Pons (tissue), 1 donor: ENCODE results near the gene PPP1R7.

Experiments
- DNase-seq: peaks from one replicate; pipeline ENCODE4 v3.0.0-alpha.2; 2016; ENCODE audit warnings: low spot score

The PPP1R7 gene

DNA sequence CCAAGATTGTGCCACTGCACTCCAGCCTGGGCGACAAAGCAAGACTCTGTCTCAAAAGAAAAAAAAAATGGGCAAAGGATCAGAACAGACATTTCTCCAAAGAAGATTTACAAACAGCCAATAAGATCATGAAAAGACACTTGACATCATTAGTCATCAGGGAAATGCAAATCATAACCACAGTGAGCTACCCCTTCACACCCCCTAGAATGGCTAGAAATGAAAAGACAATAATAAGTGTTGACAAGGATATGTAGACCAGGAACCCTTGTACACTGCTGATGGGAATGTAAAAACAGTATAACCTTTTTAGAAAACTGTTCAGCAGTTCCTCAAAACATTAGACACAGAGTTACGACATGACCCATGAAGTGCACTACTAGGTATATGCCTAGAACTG lies 29.8 kb upstream of the PPP1R7 start:
- no peak for DNase-seq

DNA sequence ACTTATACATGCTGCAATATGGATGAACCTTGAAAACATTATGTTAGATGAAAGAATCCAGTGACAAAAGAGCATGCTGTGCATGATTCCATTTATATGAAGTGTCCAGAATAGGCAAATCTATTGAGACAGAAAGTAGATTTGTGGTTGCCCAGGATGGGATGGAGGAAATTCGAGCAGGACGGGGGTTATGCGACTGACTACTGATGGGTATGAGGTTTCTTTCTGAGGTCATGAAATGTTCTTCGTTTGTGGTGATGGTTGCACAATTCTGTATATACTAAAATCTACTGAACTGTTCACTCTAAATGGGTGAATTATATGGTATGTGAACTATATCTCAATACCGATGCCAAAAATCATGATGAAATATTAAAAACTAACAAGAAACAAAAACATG lies 29.3 kb upstream of the PPP1R7 start:
- no peak for DNase-seq

DNA sequence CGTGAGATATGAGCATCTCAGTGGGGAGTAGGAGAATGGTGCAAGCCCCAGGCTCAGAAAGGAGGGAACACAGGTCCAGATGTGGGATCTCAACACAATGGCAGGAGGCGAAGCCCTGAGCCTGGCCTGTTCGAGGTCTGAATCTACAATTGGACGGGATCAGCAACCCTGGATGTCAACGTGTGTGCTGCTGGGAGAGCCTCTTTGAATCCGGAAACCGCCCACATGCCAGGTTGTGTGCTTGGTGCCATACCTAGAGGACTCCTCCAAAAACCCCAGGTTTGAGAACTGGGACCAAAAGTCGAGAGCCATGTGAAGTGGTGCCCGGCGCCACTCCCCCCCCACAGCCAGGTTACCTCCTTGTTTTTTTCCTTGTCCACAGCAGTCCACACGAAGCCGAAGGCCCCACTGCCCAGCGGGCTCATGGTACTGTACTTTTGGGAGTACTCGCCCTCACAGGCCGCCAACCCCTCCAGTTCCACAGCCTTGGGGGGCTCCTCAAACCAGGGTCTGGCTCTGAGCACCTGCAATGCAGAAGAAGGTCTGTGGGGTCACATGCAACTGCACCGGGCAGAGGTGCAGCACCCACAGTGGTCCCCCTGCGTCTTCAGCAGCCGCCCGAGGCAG lies 27.8 kb upstream of the PPP1R7 start:
- DNase-seq: no peak

DNA sequence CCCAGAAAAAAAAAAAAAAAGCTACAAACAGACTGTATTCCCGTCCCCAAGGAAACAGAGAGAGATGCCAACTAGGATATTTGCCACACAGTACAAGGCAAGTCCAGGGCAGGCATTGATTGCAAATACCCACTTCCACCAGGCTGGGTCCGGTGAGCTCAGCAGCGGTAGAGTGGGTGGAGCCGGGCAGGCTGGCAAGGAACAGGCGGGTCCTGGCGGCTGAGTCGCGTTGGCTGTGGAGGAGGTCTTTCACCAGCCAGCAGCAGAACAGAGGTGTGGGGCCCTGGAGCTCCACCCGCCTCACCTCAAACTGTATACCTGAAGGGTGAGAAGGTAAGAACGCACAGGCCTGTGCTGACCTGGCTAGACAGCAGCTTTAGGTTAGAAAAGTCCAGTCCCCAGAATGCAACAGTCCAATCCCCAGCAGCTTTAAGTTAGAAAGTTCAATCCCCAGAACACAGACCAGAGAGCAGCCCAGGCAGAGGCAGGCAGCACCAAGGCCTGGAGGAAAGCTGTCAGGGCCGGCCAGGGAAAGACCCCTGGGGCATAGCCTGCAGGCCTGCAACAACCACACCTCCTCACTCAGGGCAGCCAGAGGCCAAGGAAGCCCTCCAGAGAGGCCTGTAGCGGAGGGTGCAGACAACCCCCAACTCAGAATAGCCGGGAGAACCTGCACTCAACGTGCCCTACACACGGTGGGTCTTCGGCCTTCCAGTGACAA lies 26.3 kb upstream of the PPP1R7 start:
- no peak for DNase-seq

DNA sequence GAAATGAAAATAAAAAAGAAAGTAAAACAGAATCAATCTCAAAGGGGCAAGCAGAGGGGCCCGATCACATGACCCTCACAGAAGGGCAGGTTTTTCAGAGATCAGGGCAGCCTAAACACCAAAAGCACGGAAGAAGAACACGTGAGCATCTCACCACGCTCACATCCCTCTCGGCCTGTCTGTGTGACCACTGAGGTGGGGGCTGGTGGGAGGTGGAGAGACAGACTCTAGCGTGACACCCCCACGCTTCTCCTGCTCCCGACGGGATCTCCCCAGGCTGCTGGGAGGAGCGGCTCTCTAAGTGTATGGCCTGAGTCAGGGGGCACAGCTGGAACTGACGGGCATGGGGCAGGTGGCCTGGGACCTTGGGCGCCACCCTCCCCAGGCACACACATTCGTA lies 24.6 kb upstream of the PPP1R7 start:
- no peak for DNase-seq

DNA sequence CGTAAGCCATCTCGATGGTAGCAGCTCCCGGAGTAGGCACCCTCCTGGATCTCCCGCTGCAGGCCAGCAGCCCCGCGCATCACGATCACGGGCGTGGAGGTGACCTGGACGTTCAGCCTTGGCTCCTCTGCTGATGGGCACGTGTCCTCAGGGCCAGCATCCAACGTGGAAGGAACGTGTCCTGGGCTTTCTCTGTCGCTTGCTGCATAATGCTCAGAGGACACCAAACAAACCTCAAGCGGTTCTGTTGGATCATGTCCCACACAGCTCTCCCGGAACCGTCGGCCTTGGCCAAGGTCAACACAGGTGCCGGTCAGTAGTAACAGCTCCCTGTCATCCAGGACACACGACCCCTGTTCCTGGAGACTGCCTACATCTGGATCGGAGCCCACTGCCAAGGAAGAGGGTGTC lies 24.1 kb upstream of the PPP1R7 start:
- DNase-seq: no peak

DNA sequence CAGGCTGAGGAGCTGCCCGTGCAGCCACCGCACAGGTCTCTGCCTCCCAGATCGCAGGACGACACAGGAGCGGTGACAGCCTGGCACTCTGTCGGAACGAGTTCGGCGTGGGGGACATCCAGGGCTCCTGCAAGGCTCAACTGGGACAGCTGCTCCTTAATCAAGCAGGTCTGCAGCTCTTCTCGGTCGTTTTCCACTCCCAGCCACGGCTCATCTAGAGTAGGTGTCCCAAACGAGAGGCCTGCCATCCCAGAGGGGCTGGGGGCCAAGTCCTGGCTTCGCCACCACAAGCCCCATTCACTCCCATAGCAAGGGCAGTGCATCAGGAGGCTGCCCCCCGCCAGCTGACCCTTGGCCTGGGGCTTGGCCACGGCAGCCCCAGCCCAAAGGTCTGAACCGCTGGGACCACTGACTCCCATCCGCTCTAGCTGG lies 23.5 kb upstream of the PPP1R7 start:
- DNase-seq: no peak

DNA sequence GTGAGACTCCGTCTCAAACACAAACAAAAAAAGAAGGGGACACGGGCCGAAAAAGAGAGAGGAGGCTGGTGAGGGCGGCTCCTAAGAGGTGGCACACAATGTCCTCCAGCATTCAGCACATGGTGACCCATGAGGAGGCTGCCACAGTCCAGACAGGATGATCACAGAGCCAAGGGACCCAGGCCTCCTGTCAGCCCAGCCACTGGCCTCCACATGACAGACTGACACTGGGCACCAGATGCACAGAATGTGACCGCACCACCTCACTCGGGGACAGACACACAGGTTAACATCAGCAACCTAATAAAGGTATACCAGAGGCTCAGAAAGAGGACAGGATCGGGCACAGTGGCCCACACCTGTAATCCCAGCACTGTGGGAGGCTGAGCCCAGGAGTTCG lies 22.0 kb upstream of the PPP1R7 start:
- no peak for DNase-seq

DNA sequence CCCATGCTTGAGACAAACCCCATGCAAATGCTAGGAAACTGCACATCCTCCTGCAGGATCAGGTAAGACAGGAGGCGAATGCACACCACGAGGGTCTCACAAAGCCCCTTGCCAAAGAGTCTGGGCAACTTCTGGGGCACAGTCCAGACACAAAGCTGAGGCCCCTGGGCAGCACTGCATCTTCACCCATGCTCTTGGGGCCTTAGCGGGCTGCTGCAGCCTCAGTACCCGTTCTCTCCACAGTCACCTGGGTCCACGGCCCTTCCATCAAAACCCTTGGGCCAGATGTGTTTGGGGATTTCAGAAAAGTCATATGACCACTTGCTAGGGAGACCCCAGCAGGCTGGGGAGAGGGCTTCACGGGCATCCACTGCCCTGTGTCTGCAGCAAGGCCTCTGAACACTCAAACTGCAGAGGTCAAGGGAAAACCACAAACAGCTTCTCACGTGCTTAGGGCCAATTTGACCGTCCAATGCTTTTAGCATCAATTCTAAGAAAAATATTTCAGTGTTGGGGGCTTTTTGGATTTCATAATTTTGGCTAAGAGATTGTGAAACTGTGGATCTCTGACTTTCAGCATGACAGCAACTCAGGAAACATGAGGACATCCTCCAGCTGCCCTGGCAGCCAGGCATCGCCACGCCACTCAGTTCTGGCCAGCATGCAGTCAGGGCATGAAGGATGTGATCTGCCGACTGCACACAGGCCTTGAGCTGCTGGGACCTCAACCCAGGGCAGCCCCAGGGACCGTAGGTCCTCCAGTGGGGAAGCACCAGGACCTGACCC lies 21.0 kb upstream of the PPP1R7 start:
- no peak for DNase-seq

DNA sequence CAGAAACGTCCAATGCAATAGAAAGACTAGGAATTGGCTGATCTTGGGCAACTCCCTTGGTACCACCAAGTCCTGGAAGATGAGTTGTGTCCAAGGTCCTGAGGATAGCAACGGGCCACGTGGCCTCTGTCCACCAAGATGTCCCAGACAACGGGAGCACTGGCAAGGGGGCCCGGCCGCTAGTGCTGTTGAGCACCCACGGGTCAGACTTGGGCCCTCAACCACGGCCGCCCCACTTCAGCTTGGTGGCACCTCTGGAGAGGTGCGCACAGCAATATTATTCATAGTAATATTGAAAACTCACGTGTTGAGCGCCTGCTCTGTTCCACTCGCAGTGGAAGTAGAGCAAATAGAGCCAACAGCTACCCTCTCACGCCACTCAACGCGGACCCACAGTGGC lies 20.0 kb upstream of the PPP1R7 start:
- DNase-seq: no peak

DNA sequence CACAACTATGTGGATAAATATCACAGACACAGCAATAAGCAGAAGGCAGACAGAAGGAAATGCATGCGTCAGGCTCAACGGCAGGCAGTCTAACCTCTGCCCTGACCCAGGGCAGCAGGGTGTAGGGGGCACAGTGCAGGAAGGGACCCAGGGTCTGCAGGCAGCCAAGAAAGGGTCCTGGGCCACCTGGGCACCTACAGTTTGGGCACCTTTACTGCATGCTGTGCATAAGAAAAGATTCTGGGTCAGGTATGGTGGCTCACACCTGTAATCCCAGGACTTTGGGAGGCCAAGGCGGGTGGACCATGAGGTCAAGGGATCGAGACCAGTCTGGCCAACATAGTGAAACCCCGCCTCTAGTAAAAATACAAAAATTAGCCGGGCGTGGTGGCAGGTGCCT lies 18.7 kb upstream of the PPP1R7 start:
- DNase-seq: no peak

DNA sequence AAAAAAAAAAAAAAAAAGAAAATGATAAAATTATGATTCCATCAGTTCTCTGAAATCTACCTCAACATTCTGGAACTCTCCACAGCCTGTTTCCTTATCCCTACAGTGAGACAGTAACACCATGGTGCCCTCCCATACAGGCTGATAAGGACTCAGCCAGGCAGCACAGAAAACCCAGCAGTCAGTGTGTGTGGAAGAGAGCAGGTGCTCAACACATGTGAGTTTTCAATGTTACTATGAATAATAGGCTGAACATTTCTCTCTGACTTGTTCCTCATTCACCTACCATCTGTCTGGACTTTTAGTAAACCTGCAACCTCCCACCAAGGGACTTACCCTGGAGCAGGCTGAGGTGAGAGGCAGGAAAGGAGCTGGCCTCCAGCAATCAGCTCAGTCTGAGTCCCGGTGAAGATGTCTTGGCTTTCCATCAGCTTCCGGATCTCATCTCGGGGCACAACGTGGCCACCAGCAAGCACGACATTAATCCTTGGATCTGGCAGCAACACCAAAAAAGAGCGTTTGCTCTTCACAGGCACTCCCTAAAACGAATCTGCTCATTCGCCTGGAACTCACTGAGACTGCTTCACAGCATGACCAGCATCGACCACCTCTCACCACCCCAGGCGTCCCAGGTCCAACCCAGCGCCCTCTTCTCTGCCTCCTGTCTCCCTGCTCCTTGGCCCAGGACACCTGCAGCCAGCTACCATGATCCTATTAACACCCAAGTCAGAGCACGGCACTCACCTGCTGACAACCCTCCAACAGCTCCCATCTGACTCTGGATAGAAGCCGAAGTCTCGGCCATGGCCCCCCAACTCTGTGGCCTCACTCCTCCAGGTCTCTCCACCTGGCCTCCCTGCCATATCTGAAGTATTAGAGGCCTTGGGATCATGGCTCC lies 17.5 kb upstream of the PPP1R7 start:
- DNase-seq: no peak

DNA sequence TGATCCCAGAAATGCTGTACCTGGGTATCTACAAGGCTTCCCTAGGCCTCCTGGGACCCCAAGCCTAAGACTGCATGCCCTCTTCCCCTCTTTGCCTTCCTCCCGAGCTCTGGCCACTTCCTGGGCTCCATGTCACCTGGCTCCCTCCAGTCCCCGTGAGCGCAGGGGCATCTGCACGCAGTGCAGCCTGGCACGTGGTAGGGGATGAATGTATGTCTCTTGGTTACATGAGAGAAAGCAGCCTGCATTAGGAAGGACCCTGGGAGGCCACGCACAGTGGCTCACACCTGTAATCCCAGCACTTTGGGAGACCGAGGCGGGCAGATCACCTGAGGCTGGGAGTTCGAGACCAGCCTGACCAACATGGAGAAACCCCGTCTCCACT lies 16.8 kb upstream of the PPP1R7 start:
- DNase-seq: no peak

DNA sequence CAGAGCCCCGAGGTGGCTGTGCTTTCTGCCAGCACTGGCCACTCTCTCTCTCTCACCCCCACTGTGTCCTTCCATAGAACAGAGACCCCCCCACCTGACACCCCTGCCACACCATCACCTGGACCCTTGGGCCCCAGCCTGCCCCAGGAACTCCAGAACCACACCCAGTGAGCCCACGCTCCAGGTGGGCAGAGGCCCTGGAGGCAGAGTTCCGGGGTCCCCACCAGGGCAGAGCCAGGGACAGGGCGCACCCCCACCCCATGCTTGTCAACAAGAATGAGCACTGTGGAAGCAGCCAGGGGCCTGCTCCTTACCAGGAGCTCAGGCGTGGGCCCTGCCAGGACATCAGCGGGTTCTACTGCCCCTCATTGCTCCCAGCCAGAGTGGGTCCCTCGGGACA lies 15.6 kb upstream of the PPP1R7 start:
- DNase-seq: no peak

DNA sequence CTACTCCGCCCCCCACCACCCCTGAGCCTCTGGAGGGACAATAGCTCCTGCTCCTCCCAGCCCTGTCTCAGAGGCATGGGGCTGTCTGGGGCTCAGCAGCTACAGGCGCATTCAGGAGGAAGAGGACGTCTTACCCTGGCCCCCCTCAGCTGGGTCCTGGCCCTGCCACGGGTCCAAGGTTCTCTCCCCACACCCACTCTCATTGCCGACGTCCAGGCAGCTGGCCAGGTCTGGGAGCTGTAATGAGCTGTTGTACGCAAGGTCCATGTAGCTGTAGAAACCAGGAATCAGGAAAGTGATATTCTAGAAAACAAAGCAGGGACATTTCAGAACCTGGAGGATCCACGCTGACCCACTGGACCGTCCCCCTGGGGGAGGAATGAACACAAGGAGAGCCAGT lies 14.5 kb upstream of the PPP1R7 start:
- DNase-seq: no peak

DNA sequence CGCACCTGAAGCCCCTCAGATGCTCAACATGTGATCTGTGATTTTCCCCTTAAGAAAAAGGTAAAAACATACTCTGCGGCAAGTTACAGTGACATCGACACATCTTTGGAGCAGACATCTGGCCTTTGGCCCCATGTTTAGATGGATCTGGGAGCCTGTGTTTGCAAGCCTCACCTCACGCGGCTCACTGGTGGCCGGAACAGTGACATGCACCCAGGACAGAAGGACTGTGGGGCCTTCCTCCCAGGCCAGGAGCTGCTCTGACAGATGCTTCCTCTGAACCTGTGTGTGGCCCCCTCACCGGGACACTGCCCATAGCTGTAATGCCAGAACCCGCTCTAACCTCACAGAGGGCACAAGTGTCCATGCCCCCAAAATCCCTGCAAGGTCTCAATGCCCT lies 14.1 kb upstream of the PPP1R7 start:
- DNase-seq: no peak

DNA sequence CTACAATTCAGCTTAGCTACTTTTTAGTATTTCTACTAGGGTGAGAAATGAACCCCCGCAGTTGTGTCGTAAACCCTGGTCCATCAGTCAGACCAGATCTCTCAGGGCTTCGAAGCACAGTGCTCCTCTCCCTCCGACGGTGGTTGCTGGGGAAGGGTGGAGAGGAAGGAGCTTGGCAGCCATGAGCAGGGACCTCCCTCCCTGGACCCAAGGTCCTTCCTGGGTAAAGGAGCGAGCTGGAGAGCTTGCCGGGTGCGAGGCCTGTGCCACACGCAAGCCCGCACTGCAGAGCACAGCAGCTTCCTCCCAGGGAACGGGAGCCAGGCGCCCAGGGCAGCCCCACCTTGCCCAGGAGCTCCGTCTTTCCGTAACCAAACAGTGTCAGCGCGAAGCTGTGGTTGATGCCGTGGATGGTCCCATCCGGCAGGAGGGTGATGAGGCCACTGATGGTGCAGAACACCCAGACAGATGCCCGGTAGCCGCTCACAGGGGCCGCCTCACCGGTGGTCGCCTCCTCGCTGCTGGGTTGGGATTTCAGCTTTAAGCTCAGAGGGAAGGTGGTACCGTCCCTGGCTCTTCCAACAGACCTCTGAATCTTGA lies 13.5 kb upstream of the PPP1R7 start:
- no peak for DNase-seq

DNA sequence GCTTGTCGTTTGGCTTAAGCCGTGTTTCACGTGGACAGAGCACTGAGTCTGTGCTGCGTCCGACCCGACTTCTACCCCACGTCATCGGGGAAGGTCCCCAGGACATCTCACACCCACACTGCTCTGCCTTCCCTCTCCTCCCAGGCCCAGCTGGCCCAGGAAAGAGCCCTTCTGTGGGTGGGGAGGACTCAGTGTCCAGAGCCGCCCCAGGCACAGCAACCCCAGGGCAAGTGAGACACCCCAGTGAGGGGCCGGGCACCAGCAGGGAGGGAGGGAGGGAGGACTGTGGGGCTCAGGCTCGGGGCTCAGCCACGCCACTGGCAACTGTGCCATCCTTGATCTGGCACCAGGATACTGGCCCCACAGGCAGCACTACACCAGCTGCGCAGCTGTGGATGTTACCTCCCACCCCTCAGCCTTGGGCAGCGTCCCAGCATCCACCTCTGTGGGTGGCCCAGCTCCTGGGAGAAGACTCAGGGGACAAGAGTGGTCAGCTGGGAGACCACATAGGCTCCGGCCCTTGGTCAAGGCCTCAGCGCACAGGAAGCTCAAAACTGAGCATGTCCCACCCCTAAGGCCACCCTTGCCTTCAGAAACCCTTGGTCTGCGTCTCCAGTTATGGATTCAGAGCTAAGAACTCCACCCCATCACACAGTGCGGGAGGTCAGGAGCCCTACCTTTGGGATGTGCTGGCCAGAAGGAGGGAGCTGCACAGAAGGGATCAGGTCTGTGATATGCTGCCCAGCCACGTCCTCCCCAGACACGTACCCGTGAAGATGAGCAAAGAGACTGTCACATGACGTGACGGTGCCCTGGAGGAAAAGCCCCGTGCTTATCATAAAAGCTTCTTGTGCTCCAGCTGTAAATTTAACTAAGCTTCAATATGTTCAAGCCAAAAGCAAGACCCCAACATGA lies 12.7 kb upstream of the PPP1R7 start:
- no peak for DNase-seq

DNA sequence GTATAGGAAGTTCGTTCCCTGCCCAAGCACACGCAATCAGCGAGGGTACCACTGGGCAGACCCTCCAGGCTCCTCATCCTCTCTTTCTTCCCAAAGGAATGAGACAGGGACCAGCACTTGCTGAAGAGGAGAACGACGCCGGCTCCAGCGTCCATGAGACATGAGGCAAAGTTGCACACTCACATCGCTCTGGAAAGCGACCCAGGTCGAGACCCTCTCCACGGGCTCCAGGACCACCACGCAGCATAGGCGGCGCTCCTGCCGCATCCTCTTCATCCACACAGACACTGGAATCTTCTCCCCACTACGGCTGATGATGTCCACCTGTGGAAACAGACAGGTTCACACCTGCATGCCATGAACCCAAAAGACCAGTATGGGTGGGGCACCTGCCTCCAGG lies 11.8 kb upstream of the PPP1R7 start:
- DNase-seq: no peak

DNA sequence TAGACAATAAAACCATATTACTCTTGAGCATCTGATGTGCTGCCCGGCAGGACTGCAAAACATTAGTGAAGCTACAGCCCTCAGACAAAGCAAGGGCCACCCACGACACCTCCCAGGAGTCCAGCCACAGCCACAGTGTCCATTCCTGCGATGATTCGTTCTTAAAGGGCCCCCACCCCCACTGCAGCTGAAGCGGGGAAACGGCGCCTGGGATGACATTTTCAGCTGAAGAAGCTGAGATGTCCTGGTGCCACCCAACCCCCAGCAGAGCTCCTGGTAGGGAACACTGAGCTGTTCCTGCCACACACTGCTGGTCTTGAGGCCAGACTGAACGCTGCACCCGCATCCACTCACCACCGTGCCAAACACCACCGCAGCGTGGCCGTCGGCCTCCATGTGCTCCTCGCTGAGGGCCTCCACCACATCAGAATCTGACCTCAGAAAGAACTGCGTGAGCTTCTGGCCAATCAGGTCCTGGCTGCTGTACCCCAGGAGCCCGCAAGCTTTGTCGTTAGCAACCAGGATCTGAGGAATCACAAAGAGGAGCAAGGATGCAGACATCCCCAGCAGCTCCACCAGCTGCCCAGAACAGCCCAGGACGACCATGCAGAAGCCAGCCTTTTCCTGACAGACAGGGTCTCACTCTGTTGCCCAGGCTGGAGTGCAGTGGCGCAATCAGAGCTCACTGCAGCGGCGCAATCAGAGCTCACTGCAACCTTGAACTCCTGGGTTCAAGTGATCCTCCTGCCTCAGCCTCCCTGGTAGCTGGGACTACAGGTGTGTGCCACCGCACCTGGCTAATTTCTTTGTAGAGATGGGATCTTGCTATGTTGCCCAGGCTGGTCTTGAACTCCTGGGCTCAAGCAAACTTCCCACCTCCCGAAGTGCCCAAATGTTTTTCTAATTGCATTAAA lies 10.5 kb upstream of the PPP1R7 start:
- DNase-seq: no peak
